GM19023 (cell line): ENCODE measurements around the gene ATRNL1.
A peak's percentile ranks its signal among the peaks of the same experiment; 100 is the strongest.

Experiments
- ATAC-seq: cut with Tn5 transposase; IDR thresholded peaks from one replicate; pipeline ENCODE4 v1.9.1; 2021; ENCODE audit warnings: mild to moderate bottlenecking, moderate library complexity; ENCODE audit not compliant: unreplicated experiment

Gene ATRNL1

DNA sequence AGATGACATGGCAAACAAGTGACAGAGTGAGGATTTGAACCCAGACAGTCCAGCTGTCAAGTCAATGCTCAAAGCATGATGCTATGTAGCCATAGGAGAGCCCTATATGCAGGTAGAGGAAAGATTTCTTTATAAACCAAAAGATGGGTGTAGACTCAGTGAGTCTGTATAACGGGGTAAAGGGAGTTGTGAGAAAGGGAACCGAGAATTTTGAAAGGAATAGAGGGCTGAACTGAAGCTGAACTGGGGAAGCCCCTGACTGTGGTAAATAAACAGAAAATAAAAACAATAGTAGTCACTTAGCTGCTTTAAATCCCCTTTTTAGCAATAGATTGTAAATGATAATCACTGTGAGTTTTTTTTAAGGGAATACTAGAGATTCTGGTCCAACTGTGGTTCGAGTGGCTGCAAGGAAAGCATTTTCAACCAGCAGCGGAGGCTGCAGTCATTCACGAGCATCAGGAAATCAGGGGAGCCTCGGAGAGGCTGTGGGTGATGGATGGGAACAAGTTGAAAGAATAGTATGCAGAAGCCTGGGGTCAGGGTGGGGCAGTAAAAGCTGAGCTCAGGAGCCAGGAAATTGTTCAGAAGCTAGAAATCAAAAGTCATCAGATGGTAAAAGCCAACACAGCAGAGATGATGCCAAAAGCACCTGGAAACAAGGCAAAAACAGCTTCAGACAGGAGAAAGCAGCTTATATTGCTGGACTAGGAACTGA is 786.4 kb downstream of the ATRNL1 start:
- ATAC-seq, result peak; percentile 73

DNA sequence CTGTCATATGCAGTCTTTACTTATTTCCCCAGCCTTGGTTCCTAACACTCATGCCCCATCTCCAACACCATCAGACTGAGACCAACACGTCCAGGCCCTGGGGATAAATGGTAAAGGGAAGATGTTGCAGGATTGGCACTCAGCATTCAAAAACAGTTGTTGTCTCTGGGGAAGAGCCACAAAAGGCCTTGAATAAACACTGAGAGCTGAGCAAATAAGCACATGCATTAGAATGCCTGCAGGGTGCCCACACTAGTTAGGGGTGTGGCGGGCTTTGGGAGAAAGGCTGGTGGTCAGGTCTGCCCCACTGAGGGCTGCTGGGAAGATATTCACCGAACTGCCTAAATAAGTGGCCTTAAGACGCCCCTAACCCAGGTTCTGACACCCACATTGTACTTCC is 788.9 kb downstream of the ATRNL1 start:
- no peak for ATAC-seq

DNA sequence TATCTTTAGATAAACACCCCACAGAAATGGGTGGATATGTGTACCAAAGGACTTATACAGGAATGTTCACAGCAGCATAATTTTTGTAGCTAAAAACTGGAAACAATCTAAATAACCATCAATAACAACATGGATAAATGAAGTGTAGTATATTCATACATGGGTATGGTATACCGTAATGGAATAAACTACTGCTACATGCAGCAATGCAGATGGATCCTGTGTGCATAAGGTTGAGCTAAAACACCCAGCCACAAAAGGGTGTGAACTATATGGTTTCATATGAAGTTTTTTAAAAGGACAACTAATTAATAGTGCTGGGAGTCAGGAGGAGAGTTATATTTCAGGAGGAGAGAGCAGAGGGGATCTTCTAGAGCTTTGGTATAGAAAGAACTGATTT is 790.2 kb downstream of the ATRNL1 start:
- no peak for ATAC-seq

DNA sequence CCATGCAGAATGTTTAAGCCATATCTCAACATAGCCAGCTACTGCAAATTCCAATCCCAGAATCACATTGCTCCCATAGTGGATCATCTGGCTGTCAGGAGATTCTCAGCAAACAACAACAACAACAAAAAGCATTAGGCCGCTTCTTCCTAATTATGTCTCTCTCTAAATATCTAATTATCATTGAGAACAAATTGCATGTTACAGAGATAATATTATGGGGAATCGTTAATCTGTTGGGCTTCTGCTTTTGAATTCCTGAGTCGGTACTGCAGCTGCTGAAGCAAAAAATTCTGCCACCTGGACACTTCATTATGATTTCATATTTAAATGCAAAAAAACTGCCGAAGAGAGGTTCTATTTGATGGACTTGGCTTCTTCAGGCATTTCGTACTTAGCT is 791.2 kb downstream of the ATRNL1 start:
- no peak for ATAC-seq

DNA sequence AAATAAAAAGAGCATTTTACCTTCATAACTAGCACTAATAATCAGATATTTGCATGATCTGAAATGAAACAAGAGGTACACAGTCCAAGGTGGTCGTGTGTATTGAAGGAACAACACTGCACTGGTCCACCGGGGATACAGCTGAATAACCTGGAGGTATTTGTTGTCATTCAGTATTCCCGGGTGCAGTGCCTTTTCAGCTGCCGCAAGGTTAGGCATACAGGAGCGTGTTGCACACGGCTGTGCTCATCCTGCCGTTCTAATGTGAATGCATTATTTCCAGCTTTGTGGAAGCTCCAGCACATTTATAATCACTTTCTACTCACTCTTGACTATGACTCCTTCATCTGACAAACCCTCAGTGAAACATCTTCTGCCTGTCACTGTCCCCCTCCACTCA is 802.0 kb downstream of the ATRNL1 start:
- ATAC-seq, result no peak

DNA sequence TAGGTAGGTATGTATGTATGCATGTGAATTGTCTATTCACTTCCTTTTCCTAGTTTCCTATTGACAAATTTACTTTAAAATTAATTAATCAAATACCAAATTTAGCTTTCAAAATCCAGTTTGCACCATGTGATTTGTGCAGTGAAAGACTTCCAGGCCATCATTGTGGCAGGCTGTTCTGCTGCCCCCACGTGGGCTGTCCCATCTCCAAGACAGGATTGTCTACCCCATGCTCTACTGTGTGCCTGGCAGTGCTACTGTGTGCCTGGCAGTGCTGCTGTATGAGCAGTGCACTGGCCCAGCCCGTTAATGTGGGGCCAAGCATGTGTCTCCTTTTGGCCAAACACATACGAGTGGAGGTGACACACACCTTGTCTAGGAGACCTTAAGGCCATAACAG is 805.1 kb downstream of the ATRNL1 start:
- ATAC-seq, result no peak

DNA sequence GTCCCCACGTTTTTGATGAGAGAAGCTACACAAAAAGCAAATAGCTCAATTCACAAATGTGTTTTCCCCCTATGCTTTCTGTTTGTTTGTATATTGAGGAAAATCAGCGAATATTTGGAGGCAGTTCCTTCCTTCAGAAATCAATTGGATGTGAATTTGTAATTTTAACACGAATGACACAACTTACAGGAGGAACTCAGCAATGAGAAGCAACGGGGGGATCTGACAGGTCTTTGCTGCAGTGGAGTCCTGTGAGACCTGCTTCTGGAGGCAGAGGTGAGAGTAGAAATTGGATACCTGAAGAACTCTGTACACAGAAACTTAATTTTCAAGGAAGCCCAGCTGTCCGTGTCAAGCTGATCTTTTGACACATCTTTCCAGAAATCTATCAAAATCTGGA is 809.4 kb downstream of the ATRNL1 start:
- no peak for ATAC-seq

DNA sequence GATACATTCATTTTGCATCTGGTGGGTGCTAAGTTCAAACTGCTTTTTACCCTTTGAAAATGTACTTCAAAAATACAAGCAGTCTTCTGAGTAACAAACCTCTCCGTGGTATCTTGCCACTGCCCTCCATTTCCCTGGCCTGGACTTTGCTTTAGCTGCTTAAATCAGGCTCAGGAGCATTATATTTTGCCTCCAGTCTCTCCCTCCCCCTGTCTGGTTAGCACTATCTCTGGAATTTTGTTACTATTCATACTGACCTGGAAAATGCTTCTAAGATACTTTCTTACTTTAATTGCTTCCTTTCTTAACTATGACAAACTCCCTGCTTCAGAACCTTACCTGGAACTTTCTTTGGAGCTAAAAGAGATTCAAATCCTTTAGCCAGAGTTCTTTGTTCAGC is 810.0 kb downstream of the ATRNL1 start:
- ATAC-seq, result no peak

DNA sequence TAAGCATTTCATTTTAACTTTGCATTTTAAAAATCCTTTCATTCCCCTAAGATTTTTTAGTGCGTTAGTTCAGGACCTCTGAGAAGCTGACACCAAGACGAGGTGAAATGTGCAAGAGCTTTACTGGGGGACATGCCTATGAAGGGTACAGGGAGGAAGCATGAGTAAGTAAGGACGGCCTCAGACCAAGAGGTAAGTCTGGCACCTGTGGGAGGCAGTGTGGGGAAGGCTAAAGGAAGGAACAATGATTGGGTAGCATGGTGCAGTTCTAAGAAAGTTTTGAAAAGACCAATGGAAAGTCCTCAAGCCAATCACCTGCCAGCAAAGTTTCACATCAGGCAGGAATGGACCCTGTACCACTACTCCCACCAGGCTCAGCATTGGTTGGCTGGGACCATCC is 810.7 kb downstream of the ATRNL1 start:
- no peak for ATAC-seq

DNA sequence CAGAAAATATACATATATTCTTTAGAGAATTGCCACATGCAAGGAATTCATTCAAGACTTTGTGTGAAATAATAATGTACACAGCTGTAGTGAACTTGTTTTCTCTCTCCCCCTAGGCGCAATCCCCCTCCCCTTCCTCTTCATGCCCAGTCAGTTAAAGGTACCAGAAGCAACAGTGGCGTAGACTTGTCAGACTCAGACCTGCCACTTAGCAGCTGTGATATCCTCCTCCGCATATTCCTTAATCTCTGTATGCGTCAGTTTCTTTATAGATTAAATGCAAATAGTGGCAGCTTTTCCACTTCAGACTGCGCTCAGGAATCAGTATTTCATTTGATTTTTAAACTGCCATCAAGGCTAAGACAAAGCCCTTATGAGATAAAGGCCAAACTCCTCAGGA is 815.9 kb downstream of the ATRNL1 start:
- no peak for ATAC-seq

DNA sequence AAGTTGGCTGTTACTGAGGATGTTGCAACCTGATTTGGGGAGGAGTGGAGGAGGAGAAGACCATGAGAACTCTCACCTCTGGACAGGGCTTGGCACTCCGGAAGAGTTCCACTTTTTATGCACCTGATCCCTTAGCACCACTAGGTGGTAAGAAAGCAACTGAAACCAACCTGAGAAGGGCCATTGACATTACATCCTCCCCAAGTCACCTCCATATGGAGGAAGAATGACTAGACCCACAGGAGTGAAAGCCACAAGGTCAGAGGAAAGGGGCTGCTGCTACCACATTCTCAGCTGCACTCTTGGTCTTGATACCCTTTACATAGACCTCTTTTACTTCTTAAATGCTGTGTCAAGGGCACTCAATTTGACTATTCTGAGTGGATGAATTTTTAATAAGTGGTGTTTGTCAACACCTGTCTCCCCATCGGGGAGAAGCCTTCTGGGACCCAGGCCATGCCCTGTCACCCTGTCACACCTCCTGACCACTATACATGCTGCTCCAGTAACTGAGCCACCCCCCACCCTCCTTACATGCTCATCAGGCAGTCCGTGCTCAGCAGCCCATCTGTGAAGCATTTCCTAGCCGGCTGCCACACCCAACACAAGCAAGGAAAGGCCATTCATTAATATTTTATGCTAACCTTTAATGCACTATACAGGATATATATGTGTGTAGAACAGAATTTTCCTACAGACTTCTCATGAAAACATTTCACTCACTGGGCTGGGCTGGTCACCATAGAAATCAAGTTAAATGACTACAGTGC is 817.0 kb downstream of the ATRNL1 start:
- ATAC-seq, result no peak

DNA sequence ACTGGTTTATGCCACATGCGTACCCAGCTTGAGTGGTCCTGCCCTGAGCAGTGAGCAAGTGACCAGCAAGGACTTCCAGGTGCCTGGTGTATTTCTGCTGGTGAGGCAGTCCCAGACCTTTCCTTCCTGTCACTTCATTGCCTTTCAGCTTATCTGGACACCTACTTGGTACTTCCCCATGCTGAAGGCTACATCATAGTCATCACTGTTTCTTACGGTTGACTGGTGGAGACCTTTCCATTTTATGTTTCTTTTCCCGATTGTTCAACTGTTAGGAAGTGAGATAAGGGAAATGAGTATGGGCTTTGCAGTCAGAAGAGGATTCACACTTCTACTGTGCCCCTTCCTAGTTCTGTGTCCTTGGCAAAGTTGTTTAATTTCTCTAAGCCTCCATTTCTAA is 821.3 kb downstream of the ATRNL1 start:
- no peak for ATAC-seq

DNA sequence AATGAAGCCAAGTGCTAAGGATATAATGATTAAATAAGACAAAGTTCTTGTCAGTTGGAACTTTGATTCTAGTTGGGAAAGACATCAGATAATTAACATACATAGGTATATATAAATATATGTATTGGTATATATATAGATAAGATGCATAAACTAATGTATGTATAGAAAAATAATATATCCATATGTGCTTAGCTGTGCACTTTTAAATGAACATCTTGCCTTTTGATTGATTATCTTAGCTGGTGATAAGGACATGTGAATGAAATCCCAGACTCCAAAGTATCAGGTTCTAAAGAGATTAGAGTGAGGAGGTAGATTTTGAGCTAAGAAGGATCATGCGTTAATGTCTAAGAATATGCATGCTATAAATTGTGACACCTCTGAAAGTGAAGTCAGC is 822.3 kb downstream of the ATRNL1 start:
- no peak for ATAC-seq

DNA sequence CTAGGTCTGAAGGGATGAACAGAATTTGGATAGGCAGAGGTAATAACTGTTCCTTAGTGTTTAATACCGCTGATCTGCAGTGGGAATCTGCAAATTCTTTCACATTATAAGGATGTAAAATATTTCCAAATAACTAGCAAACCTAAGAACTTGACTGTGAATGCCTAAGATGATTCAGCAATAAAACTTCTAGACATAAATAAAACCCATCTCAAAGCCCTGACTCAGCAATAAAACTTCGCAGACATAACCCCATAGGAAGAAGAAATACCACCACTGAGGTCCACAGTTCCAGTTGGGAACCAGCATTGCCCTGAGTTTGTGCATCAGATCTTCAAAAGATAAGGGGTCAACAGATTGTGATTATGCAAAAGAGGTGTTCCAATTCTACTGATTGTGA is 825.6 kb downstream of the ATRNL1 start:
- ATAC-seq, result no peak

DNA sequence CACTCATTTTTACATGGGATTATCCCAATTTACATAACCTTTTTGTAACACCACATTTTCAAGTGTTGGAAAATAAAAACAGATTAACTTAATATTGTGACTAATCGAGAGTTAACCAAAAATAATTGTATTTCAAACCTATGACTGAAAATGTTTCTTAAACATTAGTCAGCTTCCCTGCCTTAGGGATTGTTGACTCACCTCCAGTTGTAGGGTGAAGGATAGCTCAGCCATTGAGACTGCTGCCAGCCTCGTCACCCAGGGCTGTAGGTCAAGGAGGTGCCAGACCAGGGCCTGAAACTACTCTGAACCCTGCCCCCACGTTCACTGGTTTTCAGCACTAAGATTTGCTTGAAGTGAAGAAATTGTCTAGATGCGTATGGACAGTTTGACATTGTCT is 828.6 kb downstream of the ATRNL1 start:
- no peak for ATAC-seq

DNA sequence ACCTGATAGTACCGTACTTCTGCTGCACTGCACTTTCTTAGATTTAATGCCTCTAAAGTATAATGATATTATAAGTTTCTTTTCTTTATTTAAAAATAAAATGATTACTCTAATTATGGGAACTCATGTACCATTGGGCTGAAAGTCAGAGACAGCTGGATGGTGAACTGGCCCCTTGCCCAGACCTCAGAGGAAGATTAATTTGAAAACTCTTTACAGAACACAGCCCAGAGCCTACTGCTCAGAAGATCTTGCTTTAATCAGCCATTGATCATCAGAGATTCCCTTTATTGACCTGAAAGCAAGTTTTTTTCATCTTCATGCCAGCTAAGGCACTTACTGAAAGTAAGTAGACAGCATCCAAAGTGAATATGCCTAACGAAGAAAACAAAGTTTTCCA is 838.1 kb downstream of the ATRNL1 start:
- no peak for ATAC-seq

DNA sequence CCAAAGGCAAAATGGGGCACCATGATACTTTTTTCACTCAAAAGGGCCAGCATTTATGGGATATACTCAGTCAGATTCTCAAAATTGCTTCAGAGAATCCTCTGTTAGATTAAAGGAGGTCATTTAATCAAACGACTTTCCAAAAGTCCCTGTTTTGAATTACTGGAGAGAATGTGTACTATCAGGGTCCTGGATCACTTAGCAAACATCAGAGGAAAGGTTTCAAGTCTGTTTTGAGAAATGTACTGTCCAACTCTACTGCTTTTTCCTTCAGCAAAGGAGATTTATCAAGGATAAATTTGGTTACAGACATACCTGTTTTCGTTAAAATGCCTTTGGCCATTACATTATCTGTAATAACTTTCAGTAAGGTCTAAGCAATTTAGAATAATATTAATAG is 838.9 kb downstream of the ATRNL1 start:
- no peak for ATAC-seq

DNA sequence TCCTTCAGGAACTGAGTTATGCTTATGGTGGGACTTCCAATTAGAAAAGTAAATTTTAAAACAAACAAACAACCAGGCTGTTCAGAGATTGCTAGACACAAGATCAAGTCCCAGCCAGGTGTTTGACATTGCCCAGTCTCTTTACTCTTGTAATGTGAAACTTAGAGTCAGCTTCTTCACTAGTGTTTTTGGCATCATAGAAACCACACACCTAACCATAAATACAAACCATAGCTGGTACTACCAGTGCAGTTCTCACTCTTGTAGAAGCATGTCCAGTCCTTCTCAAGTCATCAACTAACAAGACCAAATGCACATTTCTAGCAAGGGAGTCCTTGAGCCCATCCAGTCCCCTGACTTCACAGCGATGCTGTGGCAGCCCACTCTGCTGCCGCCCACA is 839.9 kb downstream of the ATRNL1 start:
- ATAC-seq, result no peak

DNA sequence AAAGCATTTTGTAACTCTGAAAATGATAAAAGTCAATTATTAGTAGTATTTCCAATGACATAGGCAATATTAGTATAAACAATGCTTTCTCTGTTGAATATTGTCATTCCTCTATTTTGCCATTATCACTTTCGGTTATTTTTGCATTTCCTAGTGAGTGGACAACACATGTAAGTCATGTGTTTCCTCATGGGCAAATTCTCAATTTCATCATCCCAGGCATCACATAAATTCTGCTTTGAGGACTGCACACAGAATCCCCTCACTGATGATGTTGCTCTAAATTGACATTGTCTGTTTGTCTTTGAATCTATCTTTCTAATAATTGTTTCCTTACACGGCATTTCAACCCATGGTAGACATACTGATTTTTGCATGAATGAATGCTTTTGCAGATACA is 842.6 kb downstream of the ATRNL1 start:
- ATAC-seq, result no peak

DNA sequence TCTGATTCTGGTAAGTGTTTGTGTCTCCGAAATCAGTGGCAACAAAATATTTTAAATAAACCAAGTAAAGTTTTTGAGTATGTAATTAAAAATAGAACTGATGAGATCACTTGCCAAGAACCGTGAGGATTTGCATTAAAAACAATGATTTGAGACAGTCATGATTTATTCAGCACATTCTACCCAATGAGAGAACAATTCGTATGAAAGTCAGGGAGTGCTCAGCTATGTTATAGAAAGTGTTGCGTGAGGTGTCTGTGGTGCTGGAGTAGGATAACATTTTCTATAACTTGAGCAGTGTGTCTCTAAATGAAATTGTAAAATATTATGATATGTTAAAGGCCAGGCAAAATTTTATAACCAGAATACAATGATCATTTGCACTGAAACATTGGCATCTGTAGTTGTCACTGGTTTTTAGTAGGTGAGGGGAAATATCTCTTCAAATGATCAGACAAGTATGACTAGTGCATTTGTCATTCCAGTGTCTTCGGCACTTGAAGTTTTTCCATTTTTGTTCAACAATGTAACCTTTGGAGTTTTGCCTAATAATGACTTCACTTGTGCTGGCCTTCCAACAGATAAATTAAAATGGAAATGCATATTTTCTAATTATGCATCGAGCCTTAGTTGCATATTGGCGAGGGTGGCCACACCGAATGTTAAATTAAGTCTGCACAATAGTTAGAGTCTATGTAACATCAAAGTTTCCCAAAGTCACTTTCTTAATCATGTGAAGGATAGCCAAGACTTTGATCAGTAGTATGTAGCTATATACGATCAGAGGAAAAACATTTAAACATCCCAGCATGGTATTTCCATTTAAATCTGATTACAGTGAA is 844.0 kb downstream of the ATRNL1 start:
- ATAC-seq, result no peak

DNA sequence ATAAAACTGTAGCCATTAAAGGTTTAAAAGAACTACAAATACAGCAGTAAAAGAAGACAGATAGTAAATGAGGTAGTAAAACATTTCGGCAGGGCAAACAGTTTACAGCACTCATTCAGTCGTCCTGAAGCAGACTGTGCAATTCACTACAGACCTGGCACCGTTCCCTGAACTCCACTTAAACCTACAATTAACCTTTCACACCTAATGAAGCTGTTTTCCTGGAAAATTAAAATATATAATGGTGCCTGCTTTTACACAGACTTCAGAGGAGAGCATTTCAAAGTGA is 844.5 kb downstream of the ATRNL1 start:
- no peak for ATAC-seq
